Measurements from ENCODE around the gene MYT1. TPM values are rescaled to one million over a fixed set of nuclear protein-coding genes. Genes with fewer than 3 reads are reported as not detected.

MYT1 gene
- total RNA-seq, 3 donors from 2014 or later (not counting 1 experiment from before 2014, with no cell fraction given): not detected

GRCh38 chr20:64223526-64224067, 59.3 kb downstream of the MYT1 start:
- Mint-ChIP-seq H3K27me3 (ENCODE audit: low read depth in 2 of 2) (no peaks in the 10 kb centered on the region), H3K36me3 (no peaks in the 10 kb centered on the region), H3K4me3 (no peak overlapping the region), H3K9me3 (no peaks in the 10 kb centered on the region), H3K27ac (no peak overlapping the region), H3K4me1 (peaks cover 0 to 7% of the 10 kb centered on the region in 2 donors)
- Histone ChIP-seq H3K4me1 (ENCODE audit: control insufficient read depth, insufficient read depth, low read length) (peaks cover 26% of the 10 kb centered on the region), H3K27ac (ENCODE audit: low read length) (no peak overlapping the region), H3K9me3 (ENCODE audit: control insufficient read depth, insufficient read depth, low read length) (no peaks in the 10 kb centered on the region), H3K27me3 (ENCODE audit: control insufficient read depth, insufficient read depth, low read length) (no peaks in the 10 kb centered on the region), H3K36me3 (ENCODE audit: control insufficient read depth, insufficient read depth, low read length) (no peaks in the 10 kb centered on the region), H3K4me3 (ENCODE audit: low read length) (no peak overlapping the region)
- 86% methylated on average over 13 of the region's 13 CpGs for WGBS (ENCODE audit: insufficient coverage)
- ATAC-seq (no peak), DNase-seq (no peak)
- TF ChIP-seq CTCF (IDR thresholded peaks at IDR 0.05): no peak
- intact Hi-C loops (cut with micrococcal nuclease): no loop called here

GRCh38 chr20:64224351-64225170, 60.3 kb downstream of the MYT1 start:
- ATAC-seq (no peak), DNase-seq (no peak)
- Mint-ChIP-seq H3K9me3 (no peaks in the 10 kb centered on the region), H3K27ac (no peak overlapping the region), H3K4me1 (peaks cover 0 to under 1% of the 10 kb centered on the region in 2 donors), H3K36me3 (no peaks in the 10 kb centered on the region), H3K27me3 (ENCODE audit: low read depth in 2 of 2) (no peaks in the 10 kb centered on the region), H3K4me3 (no peak overlapping the region)
- 84% methylated on average over 9 of the region's 10 CpGs for WGBS (ENCODE audit: insufficient coverage)
- Histone ChIP-seq H3K4me3 (ENCODE audit: low read length) (no peak overlapping the region), H3K36me3 (ENCODE audit: control insufficient read depth, insufficient read depth, low read length) (no peaks in the 10 kb centered on the region), H3K4me1 (ENCODE audit: control insufficient read depth, insufficient read depth, low read length) (peaks cover 20% of the 10 kb centered on the region), H3K27ac (ENCODE audit: low read length) (no peak overlapping the region), H3K27me3 (ENCODE audit: control insufficient read depth, insufficient read depth, low read length) (no peaks in the 10 kb centered on the region), H3K9me3 (ENCODE audit: control insufficient read depth, insufficient read depth, low read length) (no peaks in the 10 kb centered on the region)
- intact Hi-C loops (cut with micrococcal nuclease): no loop called here
- no peak for TF ChIP-seq CTCF (IDR thresholded peaks at IDR 0.05)

GRCh38 chr20:64225171-64225595, 60.9 kb downstream of the MYT1 start:
- H3K4me1 ChIP-seq (ENCODE audit: control insufficient read depth, insufficient read depth, low read length): peaks cover 18% of the 10 kb centered on the region
- ATAC-seq: no peak

More at GRCh38 chr20:64225171-64225595, 60.9 kb downstream of the MYT1 start:
- Mint-ChIP-seq H3K27me3 (ENCODE audit: low read depth in 2 of 2) (no peaks in the 10 kb centered on the region), H3K4me3 (no peak overlapping the region), H3K36me3 (no peaks in the 10 kb centered on the region), H3K9me3 (no peaks in the 10 kb centered on the region), H3K4me1 (no peaks in the 10 kb centered on the region), H3K27ac (no peak overlapping the region)
- Histone ChIP-seq H3K9me3 (ENCODE audit: control insufficient read depth, insufficient read depth, low read length) (no peaks in the 10 kb centered on the region), H3K4me3 (ENCODE audit: low read length) (no peak overlapping the region), H3K27ac (ENCODE audit: low read length) (no peak overlapping the region), H3K27me3 (ENCODE audit: control insufficient read depth, insufficient read depth, low read length) (no peaks in the 10 kb centered on the region), H3K36me3 (ENCODE audit: control insufficient read depth, insufficient read depth, low read length) (no peaks in the 10 kb centered on the region)
- WGBS (ENCODE audit: insufficient coverage): 72% methylated on average over 14 of the region's 14 CpGs
- TF ChIP-seq CTCF (IDR thresholded peaks at IDR 0.05): no peak
- intact Hi-C loops (cut with micrococcal nuclease): no loop called here
- DNase-seq: no peak
